RKO (cell line): Measurements from ENCODE around the gene SET.
A peak's percentile ranks its signal among the peaks of the same experiment; 100 is the strongest.

Source experiments
- DNase-seq: peaks from one replicate; pipeline ENCODE4 v3.0.0-alpha.2; 2016; ENCODE audit warnings: low spot score

The SET gene

DNA sequence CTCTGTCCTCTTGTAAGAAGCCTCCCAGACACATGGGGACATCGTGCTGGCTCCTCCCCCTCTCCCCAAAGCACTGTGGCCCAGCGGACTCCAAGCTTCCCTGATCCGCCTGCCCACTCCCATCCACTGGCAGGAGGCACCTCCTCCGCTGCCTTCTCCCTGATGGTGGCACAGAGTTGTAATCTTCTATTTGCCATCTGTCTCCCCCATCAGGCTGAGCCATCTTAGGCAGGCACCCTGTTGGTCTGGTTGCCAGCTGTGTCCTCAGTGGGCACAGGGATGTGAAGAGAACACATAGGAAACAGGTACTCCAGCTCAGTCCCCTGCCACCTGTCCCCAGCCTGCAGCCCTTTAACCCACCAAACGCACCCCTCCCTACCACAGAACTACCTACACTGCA, 40.3 kb downstream of the SET start:
- DNase-seq, result no peak

DNA sequence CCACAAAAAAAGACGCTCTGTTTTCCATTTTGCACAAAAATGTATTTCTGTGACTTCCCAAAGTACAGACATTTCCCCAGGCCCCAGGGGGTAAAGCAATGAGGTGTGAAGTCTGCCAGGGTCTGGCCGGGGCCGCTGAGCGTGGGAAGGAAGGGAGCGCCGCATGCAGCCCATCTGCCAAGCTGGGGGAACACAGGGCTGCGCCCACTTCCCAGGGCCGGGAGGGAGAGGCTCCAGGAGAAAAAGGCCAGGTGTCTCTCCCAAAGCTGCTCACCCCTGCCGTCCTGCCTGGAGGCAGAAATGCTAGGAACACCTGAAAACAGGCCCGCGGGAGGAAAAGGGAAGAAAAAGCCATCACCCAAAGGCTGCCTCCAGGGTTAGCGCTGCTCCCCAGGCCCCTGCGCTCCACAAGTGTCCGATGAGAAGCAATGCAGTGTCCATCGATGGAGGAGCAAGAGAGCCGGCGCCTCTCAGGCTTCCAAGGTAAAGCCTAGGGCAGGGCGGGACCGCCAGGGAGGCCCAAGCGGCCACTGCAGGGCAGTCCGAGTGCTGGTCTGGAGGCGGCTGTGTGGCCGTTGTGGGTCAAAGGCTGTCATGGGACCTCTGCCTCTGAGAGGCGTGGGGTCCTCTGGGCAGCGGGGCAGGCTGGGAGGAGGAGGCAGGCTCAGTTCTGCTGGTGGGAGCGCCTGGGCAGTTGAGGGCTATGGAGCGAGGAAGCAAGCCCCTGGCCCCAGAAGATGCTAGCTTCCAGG, 40.9 kb downstream of the SET start:
- no peak for DNase-seq

GRCh38 chr9:128731093-128731492, 42.1 kb downstream of the SET start:
- DNase-seq, result no peak

GRCh38 chr9:128731691-128732090, 42.7 kb downstream of the SET start:
- no peak for DNase-seq

DNA sequence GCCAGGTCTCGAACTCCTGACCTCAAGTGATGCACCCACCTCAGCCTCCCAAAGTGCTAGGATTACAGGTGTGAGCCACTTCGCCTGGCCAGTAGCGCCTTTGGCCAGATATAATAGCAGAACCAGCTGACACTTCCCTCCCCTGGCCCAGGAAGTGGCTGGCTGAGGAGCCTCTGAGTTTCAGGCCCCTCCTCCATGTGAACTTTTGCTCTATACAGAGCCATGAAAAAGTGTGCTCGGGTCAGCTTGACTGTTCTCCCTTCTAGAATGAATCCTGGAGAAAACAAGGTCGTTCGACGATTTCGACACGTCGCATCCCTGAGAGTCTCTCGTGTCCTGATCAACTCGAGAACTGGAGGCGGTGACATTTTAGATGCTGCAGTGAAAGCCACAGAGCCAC, 43.6 kb downstream of the SET start:
- no peak for DNase-seq

- DNase-seq, result peak; percentile 98
Measured at GRCh38 chr9:128733256-128733655, 44.2 kb downstream of the SET start.

GRCh38 chr9:128735373-128735772, 46.4 kb downstream of the SET start:
- no peak for DNase-seq

DNA sequence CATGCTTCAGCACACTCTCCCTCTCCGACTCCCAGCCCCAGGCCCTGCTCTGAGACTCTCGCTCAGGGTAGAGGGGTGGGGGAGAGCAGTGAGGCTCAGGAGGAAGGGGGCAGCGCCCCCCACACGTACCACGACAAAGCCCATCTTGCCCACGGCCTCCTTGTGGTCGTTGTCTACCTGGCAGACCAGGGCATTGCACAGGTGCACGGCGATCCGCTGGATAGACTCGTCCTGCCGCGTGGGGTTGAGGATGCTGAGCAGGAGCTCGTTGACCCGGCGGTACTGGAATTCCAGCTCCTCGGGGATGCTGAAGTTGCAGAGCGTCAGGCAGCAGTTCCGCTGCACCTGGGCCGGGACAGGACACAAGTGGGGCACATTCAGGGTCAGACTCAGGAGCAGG, 53.4 kb downstream of the SET start:
- DNase-seq, result no peak

GRCh38 chr9:128743421-128743820, 54.4 kb downstream of the SET start:
- DNase-seq, result no peak
